Kidney (tissue), 14 donors: ENCODE measurements around the gene LPXN. TPM values are rescaled to one million over a fixed set of nuclear protein-coding genes. Genes with fewer than 3 reads are reported as not detected.

Source experiments
- DNase-seq, 5 donors: peaks; one replicate each; pipeline ENCODE4 v3.0.0-alpha.2; 2013 to 2020
- FAIRE-seq: peaks from 2 replicates; lab custom pipeline; 2012; peaks lifted over from hg19 to GRCh38; lab: Jason Lieb, UNC
- H3K27ac ChIP-seq, 2 donors: one replicate each; pipeline ENCODE4 v1.7.0; 2013; ENCODE audit warnings: low read depth in 2 of 2, low read length in 2 of 2, inconsistent platforms in 1 of 2
- H3K27me3 ChIP-seq: one replicate; pipeline ENCODE4 v1.7.1; 2013; ENCODE audit warnings: low read length, inconsistent platforms; ENCODE audit not compliant: control insufficient read depth, insufficient read depth
- H3K36me3 ChIP-seq, 3 donors: one replicate each; pipeline versions ENCODE4 v1.7.0 to v1.7.1; 2013; ENCODE audit warnings: low read length in 3 of 3, control low read depth in 1 of 3, inconsistent platforms in 1 of 3; ENCODE audit not compliant: insufficient read depth in 3 of 3, control insufficient read depth in 2 of 3
- H3K4me1 ChIP-seq, 3 donors: one replicate each; pipeline versions ENCODE4 v1.7.0 to v1.7.1; 2013; ENCODE audit warnings: low read length in 3 of 3, inconsistent platforms in 1 of 3, low read depth in 1 of 3; ENCODE audit not compliant: control insufficient read depth in 2 of 3, insufficient read depth in 2 of 3
- H3K4me3 ChIP-seq, 3 donors: one replicate each; pipeline versions ENCODE4 v1.7.0 to v1.8.1; 2013; ENCODE audit warnings: low read length in 3 of 3, control low read depth in 1 of 3, inconsistent platforms in 1 of 3
- H3K9ac ChIP-seq, 3 donors: one replicate each; pipeline versions ENCODE4 v1.7.0 to v1.7.1; 2013; ENCODE audit warnings: low read length in 3 of 3, control low read depth in 1 of 3, inconsistent platforms in 1 of 3
- H3K9me3 ChIP-seq, 3 donors: one replicate each; pipeline versions ENCODE4 v1.7.0 to v1.7.1; 2013; ENCODE audit warnings: low read length in 3 of 3, control low read depth in 1 of 3, inconsistent platforms in 1 of 3; ENCODE audit not compliant: control insufficient read depth in 2 of 3, insufficient read depth in 1 of 3
- CTCF ChIP-seq: IDR thresholded peaks from 3 replicates; pipeline ENCODE4 v1.5.1; 2012; ENCODE audit warnings: mild to moderate bottlenecking, moderate library complexity, borderline replicate concordance; ENCODE audit not compliant: insufficient read depth; ENCODE audit errors: extremely low read depth
- intact Hi-C: fragments of 100-400 bp; cut with DNase I; formaldehyde crosslinking; loops from one replicate; pipeline ENCODE4 v1.11.1; 2022
- polyA plus RNA-seq: library from polyadenylated mRNA; stranded (reverse); fragments of 350-450 nt; fragmentation: Illumina TruSeq; extraction: RNeasy Lipid Tissue Mini Kit (QIAGEN cat#74804); gene quantifications from one replicate; pipeline ENCODE4 v1.2.3, GENCODE V29; 2014; ENCODE audit warnings: low read depth, low replicate concordance; ENCODE audit not compliant: insufficient read depth
- total RNA-seq: library from RNA; stranded (reverse); fragmentation: NEBNext Ultra II Directional; extraction: Animal tissue kit (Norgen Biotek cat#: 25700); gene quantifications from one replicate; pipeline ENCODE4 v1.2.1, GENCODE V29; 2021
- donor health status: control.
- donor health status: control.
- donor health status: control.
- donor health status: control.
- donor health status: control.
- donor health status: DM: yes; HTN: yes; CAD: no.
- donor health status: Normal renal cell carcinoma (clear cell type).

LPXN gene
- total and polyA plus RNA-seq, 2 donors from 2014 or later = 8.0 to 16.8 TPM

GRCh38 chr11:58485961-58486360, 89.7 kb downstream of the LPXN start:
- no peak overlapping the region for H3K9ac ChIP-seq
- intact Hi-C loops = no loop called here
- no peak for DNase-seq
- no peaks in the 10 kb centered on the region for H3K4me1 ChIP-seq
- no peak overlapping the region for H3K4me3 ChIP-seq
- FAIRE-seq = no peak
- no peak overlapping the region for H3K27ac ChIP-seq
- TF ChIP-seq CTCF = no peak
- no peaks in the 10 kb centered on the region for H3K27me3 ChIP-seq
- no peaks in the 10 kb centered on the region for H3K36me3 ChIP-seq
- H3K9me3 ChIP-seq = no peaks in the 10 kb centered on the region

Other genes starting within 250 kb of the LPXN start
- gene OR5B17, start 216.8 kb downstream of the LPXN start, total RNA-seq = not detected
- not detected for gene OR5B17, start 216.8 kb downstream of the LPXN start, polyA plus RNA-seq
- not detected for gene OR5B3, start 169.0 kb downstream of the LPXN start, total RNA-seq
- gene OR5B3, start 169.0 kb downstream of the LPXN start, polyA plus RNA-seq = not detected
- not detected for gene OR5B2, start 147.7 kb downstream of the LPXN start, total RNA-seq
- gene OR5B2, start 147.7 kb downstream of the LPXN start, polyA plus RNA-seq = not detected
- not detected for gene OR5B12, start 133.6 kb downstream of the LPXN start, total RNA-seq
- gene OR5B12, start 133.6 kb downstream of the LPXN start, polyA plus RNA-seq = not detected
- gene OR5B21, start 67.8 kb downstream of the LPXN start, total RNA-seq = not detected
- gene OR5B21, start 67.8 kb downstream of the LPXN start, polyA plus RNA-seq = not detected
- gene ZFP91, start 3.2 kb upstream of the LPXN start, total RNA-seq = 43.7 TPM
- gene ZFP91, start 3.2 kb upstream of the LPXN start, polyA plus RNA-seq = 14.9 TPM
- 1.2 TPM for gene CNTF, start 46.8 kb upstream of the LPXN start, total RNA-seq
- gene CNTF, start 46.8 kb upstream of the LPXN start, polyA plus RNA-seq = 0.41 TPM
- 57.8 TPM for gene GLYAT, start 156.1 kb upstream of the LPXN start, total RNA-seq
- 480 TPM for gene GLYAT, start 156.1 kb upstream of the LPXN start, polyA plus RNA-seq